PC-3 (cell line): ENCODE results near the gene PNLDC1.

Experiments used
- EZH2 ChIP-seq: fragments of 300-600 bp; sonication (generic); IDR thresholded peaks from one replicate; pipeline ENCODE4 v1.6.1; 2017; ENCODE audit warnings: antibody characterized with exemption, mild to moderate bottlenecking, low read length; ENCODE audit not compliant: unreplicated experiment
- TF ChIP-seq, protein P1 (sequence below): fragments of 300-600 bp; sonication (generic); conservative IDR thresholded peaks from 2 replicates; pipeline ENCODE4 v1.5.1; 2017; ENCODE audit warnings: antibody characterized with exemption, low read depth, mild to moderate bottlenecking, low read length

GRCh38 chr6:159832946-159833345 lies 32.9 kb downstream of the PNLDC1 start:
- TF ChIP-seq EZH2: no peak
- TF ChIP-seq, protein P1, sequence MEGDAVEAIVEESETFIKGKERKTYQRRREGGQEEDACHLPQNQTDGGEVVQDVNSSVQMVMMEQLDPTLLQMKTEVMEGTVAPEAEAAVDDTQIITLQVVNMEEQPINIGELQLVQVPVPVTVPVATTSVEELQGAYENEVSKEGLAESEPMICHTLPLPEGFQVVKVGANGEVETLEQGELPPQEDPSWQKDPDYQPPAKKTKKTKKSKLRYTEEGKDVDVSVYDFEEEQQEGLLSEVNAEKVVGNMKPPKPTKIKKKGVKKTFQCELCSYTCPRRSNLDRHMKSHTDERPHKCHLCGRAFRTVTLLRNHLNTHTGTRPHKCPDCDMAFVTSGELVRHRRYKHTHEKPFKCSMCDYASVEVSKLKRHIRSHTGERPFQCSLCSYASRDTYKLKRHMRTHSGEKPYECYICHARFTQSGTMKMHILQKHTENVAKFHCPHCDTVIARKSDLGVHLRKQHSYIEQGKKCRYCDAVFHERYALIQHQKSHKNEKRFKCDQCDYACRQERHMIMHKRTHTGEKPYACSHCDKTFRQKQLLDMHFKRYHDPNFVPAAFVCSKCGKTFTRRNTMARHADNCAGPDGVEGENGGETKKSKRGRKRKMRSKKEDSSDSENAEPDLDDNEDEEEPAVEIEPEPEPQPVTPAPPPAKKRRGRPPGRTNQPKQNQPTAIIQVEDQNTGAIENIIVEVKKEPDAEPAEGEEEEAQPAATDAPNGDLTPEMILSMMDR: no peak
